ENCODE results near the gene PSG4. TPM values are rescaled to one million over a fixed set of nuclear protein-coding genes. Genes with fewer than 3 reads are reported as not detected.
"Not testable (repeated sequence)": the region's sequence is repeated elsewhere in the genome, so short reads cannot be mapped to it uniquely, and the experiment has no call there.

Gene PSG4
- total RNA-seq, 1 experiment from 2014 or later, result not detected

GRCh38 chr19:43198686-43199419, 6.6 kb downstream of the PSG4 start:
- not testable (repeated sequence) for H2BK20ac ChIP-seq (ENCODE audit: low read depth, low read length, poor library complexity, severe bottlenecking); H3K56ac ChIP-seq (ENCODE audit: insufficient read length, low read depth, low read length); H3K14ac ChIP-seq (ENCODE audit: insufficient read depth, low read length); H3K27me3 Mint-ChIP-seq (ENCODE audit: low read depth); H3K36me3 Mint-ChIP-seq (ENCODE audit: insufficient read depth in 1 of 3, low read depth in 3 of 3); H2BK12ac ChIP-seq (ENCODE audit: insufficient read length, low read depth, low read length); H3K18ac ChIP-seq (ENCODE audit: insufficient read length, low read depth, low read length); H3K4me1 Mint-ChIP-seq; H3K27ac Mint-ChIP-seq; H2BK5ac ChIP-seq (ENCODE audit: insufficient read length, low read length); H2AFZ ChIP-seq (ENCODE audit: low read length); H3K79me1 ChIP-seq (ENCODE audit: insufficient read depth, low read depth, low read length, poor library complexity, severe bottlenecking); H3K23ac ChIP-seq (ENCODE audit: insufficient read length, low read depth, low read length); H4K91ac ChIP-seq (ENCODE audit: insufficient read length, low read depth, low read length); H3K27ac ChIP-seq (ENCODE audit: insufficient read length, low read depth, low read length); H3K9ac ChIP-seq (ENCODE audit: extremely low read depth, insufficient read length, low read length); H2BK120ac ChIP-seq (ENCODE audit: low read depth, low read length, poor library complexity, severe bottlenecking); H3K23me2 ChIP-seq (ENCODE audit: insufficient read length, low read depth, low read length, poor library complexity, severe bottlenecking); H3K27me3 ChIP-seq (ENCODE audit: insufficient read depth, low read length); H3K4me1 ChIP-seq (ENCODE audit: insufficient read depth, low read length); H2AK5ac ChIP-seq (ENCODE audit: insufficient read length, low read length); H3T11ph ChIP-seq (ENCODE audit: low read length); H3K4me2 ChIP-seq (ENCODE audit: insufficient read depth, insufficient read length, low read length); H4K8ac ChIP-seq (replicated peaks; ENCODE audit: insufficient read length, low read depth, low read length); H3K79me2 ChIP-seq (ENCODE audit: insufficient read depth, low read length); DNase-seq; H4K20me1 ChIP-seq (ENCODE audit: control insufficient read depth, insufficient read depth, insufficient read length); H3K4ac ChIP-seq (ENCODE audit: low read depth, low read length); H2BK15ac ChIP-seq (ENCODE audit: low read depth, low read length); H3K4me3 Mint-ChIP-seq; H4K5ac ChIP-seq (ENCODE audit: insufficient read length, low read depth, low read length)
- peaks cover 60 to 75% of the 10 kb centered on the region in 2 experiments for H3K9me3 Mint-ChIP-seq
- no CpG with 5 or more reads among the region's 5 CpGs for WGBS (ENCODE audit: extremely low coverage, insufficient read length, low lambda C conversion rate)
- peaks cover 16% of the 10 kb centered on the region for H3K9me3 ChIP-seq (ENCODE audit: control insufficient read depth, low read depth, low read length)

GRCh38 chr19:43197666-43198397, 7.6 kb downstream of the PSG4 start:
- H3K4me3 Mint-ChIP-seq; H3K27me3 ChIP-seq (ENCODE audit: insufficient read depth, low read length); H2BK120ac ChIP-seq (ENCODE audit: low read depth, low read length, poor library complexity, severe bottlenecking); H3K79me1 ChIP-seq (ENCODE audit: insufficient read depth, low read depth, low read length, poor library complexity, severe bottlenecking); DNase-seq; H2AFZ ChIP-seq (ENCODE audit: low read length); H4K20me1 ChIP-seq (ENCODE audit: control insufficient read depth, insufficient read depth, insufficient read length); H3K56ac ChIP-seq (ENCODE audit: insufficient read length, low read depth, low read length); H4K8ac ChIP-seq (replicated peaks; ENCODE audit: insufficient read length, low read depth, low read length); H3K27ac ChIP-seq (ENCODE audit: insufficient read length, low read depth, low read length); H3K9ac ChIP-seq (ENCODE audit: extremely low read depth, insufficient read length, low read length); H3K4me1 ChIP-seq (ENCODE audit: insufficient read depth, low read length); H4K91ac ChIP-seq (ENCODE audit: insufficient read length, low read depth, low read length); H3K36me3 Mint-ChIP-seq (ENCODE audit: insufficient read depth in 1 of 3, low read depth in 3 of 3); H2AK5ac ChIP-seq (ENCODE audit: insufficient read length, low read length); H3K14ac ChIP-seq (ENCODE audit: insufficient read depth, low read length); H2BK15ac ChIP-seq (ENCODE audit: low read depth, low read length); H3K27me3 Mint-ChIP-seq (ENCODE audit: low read depth); H3T11ph ChIP-seq (ENCODE audit: low read length); H3K4me1 Mint-ChIP-seq; H2BK5ac ChIP-seq (ENCODE audit: insufficient read length, low read length); H3K4ac ChIP-seq (ENCODE audit: low read depth, low read length); H2BK20ac ChIP-seq (ENCODE audit: low read depth, low read length, poor library complexity, severe bottlenecking); H3K23ac ChIP-seq (ENCODE audit: insufficient read length, low read depth, low read length); H4K5ac ChIP-seq (ENCODE audit: insufficient read length, low read depth, low read length); H3K4me2 ChIP-seq (ENCODE audit: insufficient read depth, insufficient read length, low read length); H2BK12ac ChIP-seq (ENCODE audit: insufficient read length, low read depth, low read length); H3K79me2 ChIP-seq (ENCODE audit: insufficient read depth, low read length); H3K18ac ChIP-seq (ENCODE audit: insufficient read length, low read depth, low read length); H3K23me2 ChIP-seq (ENCODE audit: insufficient read length, low read depth, low read length, poor library complexity, severe bottlenecking); H3K27ac Mint-ChIP-seq: not testable (repeated sequence)
- no CpG with 5 or more reads among the region's 7 CpGs for WGBS (ENCODE audit: extremely low coverage, insufficient read length, low lambda C conversion rate)
- peaks cover 65 to 79% of the 10 kb centered on the region in 2 experiments for H3K9me3 Mint-ChIP-seq
- H3K9me3 ChIP-seq (ENCODE audit: control insufficient read depth, low read depth, low read length), result peaks cover 16% of the 10 kb centered on the region
